ENCODE results near the gene RNF214. TPM values are rescaled to one million over a fixed set of nuclear protein-coding genes. Genes with fewer than 3 reads are reported as not detected.

RNF214 gene
- total RNA-seq, 1 donor from 2014 or later, result 39.9 TPM

- Mint-ChIP-seq H3K36me3 (peaks cover 26% of the 10 kb centered on the region), H3K4me3 (no peak overlapping the region), H3K4me1 (peaks cover 2% of the 10 kb centered on the region), H3K9me3 (no peaks in the 10 kb centered on the region), H3K27me3 (ENCODE audit: low read depth) (no peaks in the 10 kb centered on the region), H3K27ac (no peak overlapping the region)
- TF ChIP-seq, protein P1, sequence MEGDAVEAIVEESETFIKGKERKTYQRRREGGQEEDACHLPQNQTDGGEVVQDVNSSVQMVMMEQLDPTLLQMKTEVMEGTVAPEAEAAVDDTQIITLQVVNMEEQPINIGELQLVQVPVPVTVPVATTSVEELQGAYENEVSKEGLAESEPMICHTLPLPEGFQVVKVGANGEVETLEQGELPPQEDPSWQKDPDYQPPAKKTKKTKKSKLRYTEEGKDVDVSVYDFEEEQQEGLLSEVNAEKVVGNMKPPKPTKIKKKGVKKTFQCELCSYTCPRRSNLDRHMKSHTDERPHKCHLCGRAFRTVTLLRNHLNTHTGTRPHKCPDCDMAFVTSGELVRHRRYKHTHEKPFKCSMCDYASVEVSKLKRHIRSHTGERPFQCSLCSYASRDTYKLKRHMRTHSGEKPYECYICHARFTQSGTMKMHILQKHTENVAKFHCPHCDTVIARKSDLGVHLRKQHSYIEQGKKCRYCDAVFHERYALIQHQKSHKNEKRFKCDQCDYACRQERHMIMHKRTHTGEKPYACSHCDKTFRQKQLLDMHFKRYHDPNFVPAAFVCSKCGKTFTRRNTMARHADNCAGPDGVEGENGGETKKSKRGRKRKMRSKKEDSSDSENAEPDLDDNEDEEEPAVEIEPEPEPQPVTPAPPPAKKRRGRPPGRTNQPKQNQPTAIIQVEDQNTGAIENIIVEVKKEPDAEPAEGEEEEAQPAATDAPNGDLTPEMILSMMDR (IDR thresholded peaks at IDR 0.05; ENCODE audit: unreplicated experiment), result no peak
- no peak for DNase-seq (ENCODE audit: low spot score in 2 of 2, unreplicated experiment in 2 of 2)
These were observed 19.6 kb upstream of the RNF214 start for GRCh38 chr11:117212697-117213355.

DNA sequence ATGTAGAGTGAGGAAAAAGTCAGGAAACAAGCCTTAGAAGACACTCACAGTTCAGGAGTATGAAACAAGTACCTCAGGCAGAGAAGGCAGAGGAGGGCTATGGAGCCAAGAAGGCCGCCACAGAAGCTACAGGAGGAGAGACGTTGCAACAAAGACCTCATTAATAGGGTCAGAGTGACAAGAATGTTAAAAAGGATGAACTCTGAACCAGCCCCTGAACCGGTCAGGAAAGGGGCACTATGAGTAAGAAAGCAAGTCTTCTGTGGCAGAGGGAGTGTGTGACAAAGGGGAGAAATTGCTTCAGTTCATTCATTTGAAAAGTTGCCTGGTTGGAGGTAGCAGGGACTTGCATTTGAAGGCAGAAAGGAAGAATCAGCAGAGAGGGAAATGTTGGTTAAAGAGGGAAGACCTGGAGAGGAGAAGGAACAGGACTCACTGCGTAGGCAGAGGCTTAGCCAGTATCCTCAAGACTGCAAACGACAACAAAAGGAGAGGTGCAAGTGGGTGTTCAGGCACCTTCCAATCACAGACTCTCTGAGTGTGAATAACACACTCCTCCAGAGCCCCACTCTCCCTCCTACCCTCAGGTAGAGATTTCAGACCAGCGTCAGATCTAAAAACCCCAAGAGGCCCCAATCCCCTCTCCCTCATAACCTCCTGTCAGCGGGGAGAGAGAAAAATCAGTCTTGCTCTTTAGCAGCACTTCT lies 17.9 kb upstream of the RNF214 start:
- H3K36me3 Mint-ChIP-seq, result peaks cover 32% of the 10 kb centered on the region

DNA sequence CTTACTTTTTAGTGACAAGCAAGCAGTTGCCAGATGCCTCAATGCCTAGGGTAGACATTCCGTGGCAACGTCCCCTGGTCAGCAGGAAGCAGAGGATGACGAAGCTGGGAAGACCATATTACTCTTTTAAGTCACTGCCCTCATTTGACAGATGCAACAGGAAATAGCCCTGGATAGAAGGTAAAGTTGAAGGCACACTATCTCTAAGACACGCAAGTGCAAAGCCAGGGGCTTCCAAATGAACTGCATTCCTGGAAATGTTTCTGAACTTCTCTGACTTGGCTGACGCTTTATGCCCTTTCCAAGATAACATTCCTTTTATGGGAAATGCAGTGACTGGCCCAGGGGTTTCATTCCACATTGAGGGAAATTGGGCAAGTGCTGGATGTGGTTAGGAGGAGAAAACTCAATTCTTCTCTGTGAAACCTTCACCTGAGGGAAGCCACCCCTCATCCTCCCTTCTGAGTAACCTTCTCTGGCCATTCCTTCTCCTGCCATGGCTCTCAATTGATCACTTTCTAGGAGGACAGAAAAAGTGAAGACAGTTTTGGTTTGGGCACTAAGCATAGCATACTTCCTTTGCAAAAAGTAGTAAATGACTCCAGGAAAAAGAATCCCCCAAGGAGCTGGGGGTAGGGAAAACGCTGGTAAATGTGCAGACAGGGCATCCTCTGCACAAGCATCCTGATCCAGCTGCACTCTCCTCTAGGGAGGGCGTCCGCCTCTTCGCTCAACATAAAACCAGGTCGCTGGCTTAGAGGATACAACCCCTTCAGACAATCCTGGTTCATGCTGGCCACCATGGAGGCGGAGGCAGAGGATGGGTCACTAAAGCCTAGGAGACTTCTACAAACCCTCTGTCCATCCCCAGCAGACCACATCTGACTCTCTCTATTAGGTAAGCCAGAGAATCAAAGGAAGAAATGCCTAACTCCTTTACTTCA lies 15.1 kb upstream of the RNF214 start:
- TF ChIP-seq, protein P1 (IDR thresholded peaks at IDR 0.05; ENCODE audit: unreplicated experiment), result no peak
- H3K27ac Mint-ChIP-seq, result peak overlapping the region; percentile 84
- no peak overlapping the region for H3K4me3 Mint-ChIP-seq
- peaks cover 27% of the 10 kb centered on the region for H3K36me3 Mint-ChIP-seq
- H3K4me1 Mint-ChIP-seq, result peaks cover 16% of the 10 kb centered on the region
- H3K9me3 Mint-ChIP-seq, result no peaks in the 10 kb centered on the region
- no peak for DNase-seq (ENCODE audit: low spot score in 2 of 2, unreplicated experiment in 2 of 2)
- H3K27me3 Mint-ChIP-seq (ENCODE audit: low read depth), result no peaks in the 10 kb centered on the region

More for the DNA sequence above, 17.9 kb upstream of the RNF214 start:
- no peaks in the 10 kb centered on the region for H3K27me3 Mint-ChIP-seq (ENCODE audit: low read depth)
- no peak for DNase-seq (ENCODE audit: low spot score in 2 of 2, unreplicated experiment in 2 of 2)
- no peak overlapping the region for H3K4me3 Mint-ChIP-seq
- no peak overlapping the region for H3K27ac Mint-ChIP-seq
- H3K4me1 Mint-ChIP-seq, result peaks cover 10% of the 10 kb centered on the region
- TF ChIP-seq, protein P1 (IDR thresholded peaks at IDR 0.05; ENCODE audit: unreplicated experiment), result no peak
- no peaks in the 10 kb centered on the region for H3K9me3 Mint-ChIP-seq

DNA sequence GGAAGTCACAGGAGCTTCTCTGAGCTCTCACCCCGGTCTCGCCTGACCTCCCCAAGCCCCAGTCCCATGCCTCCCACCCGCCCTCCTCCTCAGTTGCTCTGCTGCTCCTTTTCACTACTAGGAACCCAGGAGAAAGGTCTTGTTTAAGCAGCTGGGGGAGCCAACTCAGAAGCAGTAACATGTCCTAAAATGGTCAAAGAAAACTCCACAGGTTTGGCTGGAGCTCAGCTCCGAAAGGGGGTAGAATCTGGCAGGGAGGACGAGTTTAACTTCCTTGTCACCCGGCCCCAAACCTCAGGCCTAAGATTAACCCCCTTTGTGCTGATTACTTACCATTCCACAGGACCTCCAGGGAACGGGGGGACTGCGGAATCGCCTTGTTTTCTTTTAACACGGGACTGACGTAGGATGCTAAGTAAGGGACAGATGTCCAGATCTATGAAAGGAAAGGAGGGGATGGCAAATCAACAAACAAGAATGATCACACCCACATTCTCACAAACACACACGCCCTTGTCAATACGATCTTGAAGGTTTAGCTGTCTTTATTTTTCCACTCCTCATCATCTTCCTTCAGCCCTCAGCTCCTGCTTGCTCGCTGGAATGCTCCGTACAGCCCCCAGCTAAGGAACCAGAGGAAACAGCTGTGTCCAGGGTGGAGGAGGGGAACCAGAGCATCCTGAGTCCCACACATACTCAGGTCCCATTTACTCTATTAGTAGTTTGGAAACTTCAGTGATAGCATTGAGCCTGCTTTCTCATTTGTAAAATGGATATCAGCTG lies 14.1 kb upstream of the RNF214 start:
- Mint-ChIP-seq H3K27ac (peak overlapping the region; percentile 84), H3K36me3 (peaks cover 22% of the 10 kb centered on the region), H3K4me1 (peaks cover 16% of the 10 kb centered on the region), H3K4me3 (no peak overlapping the region), H3K27me3 (ENCODE audit: low read depth) (no peaks in the 10 kb centered on the region), H3K9me3 (no peaks in the 10 kb centered on the region)
- no peak for DNase-seq (ENCODE audit: low spot score in 2 of 2, unreplicated experiment in 2 of 2)
- TF ChIP-seq, protein P1 (IDR thresholded peaks at IDR 0.05; ENCODE audit: unreplicated experiment), result no peak

GRCh38 chr11:117219001-117219400 lies 13.5 kb upstream of the RNF214 start:
- Mint-ChIP-seq H3K4me1 (peaks cover 16% of the 10 kb centered on the region), H3K36me3 (peaks cover 18% of the 10 kb centered on the region), H3K9me3 (no peaks in the 10 kb centered on the region), H3K4me3 (no peak overlapping the region), H3K27me3 (ENCODE audit: low read depth) (no peaks in the 10 kb centered on the region), H3K27ac (no peak overlapping the region)
- DNase-seq (ENCODE audit: low spot score in 2 of 2, unreplicated experiment in 2 of 2), result no peak
- TF ChIP-seq, protein P1 (IDR thresholded peaks at IDR 0.05; ENCODE audit: unreplicated experiment), result no peak
